LNCaP clone FGC (cell line): Measurements from ENCODE around the gene NAPEPLD.
"Not testable (repeated sequence)": the region's sequence is repeated elsewhere in the genome, so short reads cannot be mapped to it uniquely, and the experiment has no call there.

Source experiments
- DNase-seq: peaks from one replicate; pipeline ENCODE4 v3.0.0-alpha.2; 2011; ENCODE audit warnings: low read depth
- H3K4me3 ChIP-seq: 2 replicates; pipeline ENCODE4 v1.5.1; 2011; ENCODE audit warnings: mild to moderate bottlenecking, low read depth, low read length, control low read depth
- TF ChIP-seq, protein P1 (sequence below): IDR thresholded peaks from 2 replicates; pipeline ENCODE4 v1.5.1; 2012; ENCODE audit warnings: mild to moderate bottlenecking; ENCODE audit not compliant: control insufficient read depth, insufficient read depth; ENCODE audit errors: extremely low read depth

Gene NAPEPLD

DNA sequence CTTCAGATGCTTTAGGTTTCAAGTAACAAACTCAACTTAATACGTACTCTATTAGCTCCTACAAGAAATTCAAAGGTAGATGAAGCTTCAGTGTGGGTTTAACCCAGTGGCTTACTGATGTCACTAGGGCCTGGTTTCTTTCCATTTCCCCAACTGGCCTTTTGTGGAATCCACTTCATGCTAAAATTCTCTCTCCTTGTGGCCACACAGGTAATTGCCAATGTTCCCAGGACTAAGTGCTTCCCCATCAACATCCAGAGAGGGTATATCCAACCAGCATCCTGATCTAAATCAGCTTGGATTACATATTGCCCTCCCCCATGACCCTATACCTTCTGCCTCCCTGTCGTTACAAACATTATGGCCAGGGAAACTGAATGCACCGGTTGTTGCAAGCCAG is 85.0 kb downstream of the NAPEPLD start:
- no peak overlapping the region for H3K4me3 ChIP-seq
- TF ChIP-seq, protein P1, sequence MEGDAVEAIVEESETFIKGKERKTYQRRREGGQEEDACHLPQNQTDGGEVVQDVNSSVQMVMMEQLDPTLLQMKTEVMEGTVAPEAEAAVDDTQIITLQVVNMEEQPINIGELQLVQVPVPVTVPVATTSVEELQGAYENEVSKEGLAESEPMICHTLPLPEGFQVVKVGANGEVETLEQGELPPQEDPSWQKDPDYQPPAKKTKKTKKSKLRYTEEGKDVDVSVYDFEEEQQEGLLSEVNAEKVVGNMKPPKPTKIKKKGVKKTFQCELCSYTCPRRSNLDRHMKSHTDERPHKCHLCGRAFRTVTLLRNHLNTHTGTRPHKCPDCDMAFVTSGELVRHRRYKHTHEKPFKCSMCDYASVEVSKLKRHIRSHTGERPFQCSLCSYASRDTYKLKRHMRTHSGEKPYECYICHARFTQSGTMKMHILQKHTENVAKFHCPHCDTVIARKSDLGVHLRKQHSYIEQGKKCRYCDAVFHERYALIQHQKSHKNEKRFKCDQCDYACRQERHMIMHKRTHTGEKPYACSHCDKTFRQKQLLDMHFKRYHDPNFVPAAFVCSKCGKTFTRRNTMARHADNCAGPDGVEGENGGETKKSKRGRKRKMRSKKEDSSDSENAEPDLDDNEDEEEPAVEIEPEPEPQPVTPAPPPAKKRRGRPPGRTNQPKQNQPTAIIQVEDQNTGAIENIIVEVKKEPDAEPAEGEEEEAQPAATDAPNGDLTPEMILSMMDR, result no peak
- DNase-seq, result no peak

DNA sequence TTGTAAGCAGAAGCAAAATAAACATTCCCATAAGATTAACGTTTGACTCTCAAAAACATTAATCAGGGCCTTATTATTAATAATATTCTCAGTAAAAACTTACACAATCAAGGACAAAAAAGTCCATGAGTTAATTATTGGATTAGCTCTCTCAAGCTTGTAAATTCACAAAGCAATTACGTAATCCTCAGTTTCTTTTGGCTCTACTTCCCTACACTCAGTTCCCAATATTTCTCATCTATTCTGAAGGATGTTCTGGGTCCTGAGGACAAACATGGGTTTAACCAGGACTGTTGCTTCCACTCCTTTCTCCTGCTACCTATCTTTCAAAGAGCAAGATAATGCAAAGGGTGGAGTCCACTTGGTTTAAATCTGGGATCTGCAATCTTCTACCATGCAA is 89.4 kb downstream of the NAPEPLD start:
- H3K4me3 ChIP-seq, result no peak overlapping the region
- DNase-seq, result no peak
- TF ChIP-seq, protein P1, result no peak

DNA sequence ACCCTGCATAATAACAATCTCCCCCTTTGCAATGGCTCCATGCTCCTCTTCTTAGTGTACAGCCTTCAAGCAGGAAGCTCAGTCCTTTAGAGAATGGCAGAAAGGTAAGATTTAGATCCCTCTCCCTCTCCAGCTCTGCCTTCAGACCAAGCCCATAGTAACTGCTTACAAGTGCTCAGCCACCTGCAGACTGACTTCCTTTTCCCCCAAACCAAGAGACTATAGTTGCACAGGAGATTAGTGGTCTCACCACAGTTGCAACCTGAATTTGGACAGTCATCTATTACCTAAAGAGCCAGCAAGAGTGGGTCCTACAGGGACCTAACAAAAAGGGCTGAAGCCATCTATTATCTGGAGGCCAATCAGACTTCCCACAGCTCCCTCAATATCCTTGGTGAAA is 90.8 kb downstream of the NAPEPLD start:
- TF ChIP-seq, protein P1, result no peak
- no peak overlapping the region for H3K4me3 ChIP-seq
- no peak for DNase-seq

DNA sequence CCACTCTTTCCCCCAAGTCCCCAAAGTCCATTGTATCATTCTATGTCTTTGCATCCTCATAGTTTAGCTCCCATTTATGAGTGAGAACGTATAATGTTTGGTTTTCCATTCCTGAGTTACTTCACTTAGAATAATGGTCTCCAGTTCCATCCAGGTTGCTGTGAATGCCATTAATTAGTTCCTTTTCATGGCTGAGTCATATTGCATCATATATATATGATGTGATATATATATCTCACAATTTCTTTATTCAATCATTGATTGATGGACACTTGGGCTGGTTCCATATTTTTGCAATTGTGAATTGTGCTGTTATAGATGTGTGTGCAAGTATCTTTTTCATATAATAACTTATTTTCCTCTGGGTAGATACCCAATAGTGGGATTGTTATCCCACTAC is 92.9 kb downstream of the NAPEPLD start:
- not testable (repeated sequence) for H3K4me3 ChIP-seq

DNA sequence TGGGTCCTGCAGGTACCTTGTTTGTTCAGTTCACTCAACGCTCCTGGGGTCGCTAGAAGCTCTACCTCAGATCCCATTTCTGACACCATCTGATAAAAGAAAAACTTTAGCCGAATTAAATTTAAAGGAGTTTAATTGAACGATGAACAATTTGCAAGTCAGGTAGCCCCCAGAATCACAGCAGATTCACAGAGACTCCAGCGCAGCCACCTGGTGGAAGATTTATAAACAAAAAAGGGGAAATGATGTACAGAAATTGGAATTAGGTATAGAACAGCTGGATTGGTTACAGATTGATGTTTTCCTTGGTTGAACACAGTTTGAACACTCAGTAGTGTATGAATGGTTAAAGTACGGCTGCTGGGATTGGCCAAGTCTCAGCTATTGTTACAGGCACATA is 97.4 kb downstream of the NAPEPLD start:
- TF ChIP-seq, protein P1, result no peak
- no peak overlapping the region for H3K4me3 ChIP-seq
- no peak for DNase-seq

More for the DNA sequence above, 92.9 kb downstream of the NAPEPLD start:
- DNase-seq, result not testable (repeated sequence)
